Activated T-cell treated with anti-CD3 and anti-CD28 coated beads for 1 hour (primary cell): ENCODE measurements around the gene RCAN2.
"Not testable (repeated sequence)": the region's sequence is repeated elsewhere in the genome, so short reads cannot be mapped to it uniquely, and the experiment has no call there.

Experiments
- DNase-seq: peaks from one replicate; pipeline ENCODE4 v3.0.0-alpha.2; 2020; ENCODE audit warnings: low read depth

Gene RCAN2

GRCh38 chr6:46333481-46333880 is 157.8 kb downstream of the RCAN2 start:
- no peak for DNase-seq

GRCh38 chr6:46332448-46332847 is 158.8 kb downstream of the RCAN2 start:
- DNase-seq: not testable (repeated sequence)

GRCh38 chr6:46331461-46331860 is 159.8 kb downstream of the RCAN2 start:
- no peak for DNase-seq

- no peak for DNase-seq
Observed at GRCh38 chr6:46329568-46329967, 161.7 kb downstream of the RCAN2 start.

- no peak for DNase-seq
Observed at GRCh38 chr6:46327779-46328178, 163.5 kb downstream of the RCAN2 start.

DNA sequence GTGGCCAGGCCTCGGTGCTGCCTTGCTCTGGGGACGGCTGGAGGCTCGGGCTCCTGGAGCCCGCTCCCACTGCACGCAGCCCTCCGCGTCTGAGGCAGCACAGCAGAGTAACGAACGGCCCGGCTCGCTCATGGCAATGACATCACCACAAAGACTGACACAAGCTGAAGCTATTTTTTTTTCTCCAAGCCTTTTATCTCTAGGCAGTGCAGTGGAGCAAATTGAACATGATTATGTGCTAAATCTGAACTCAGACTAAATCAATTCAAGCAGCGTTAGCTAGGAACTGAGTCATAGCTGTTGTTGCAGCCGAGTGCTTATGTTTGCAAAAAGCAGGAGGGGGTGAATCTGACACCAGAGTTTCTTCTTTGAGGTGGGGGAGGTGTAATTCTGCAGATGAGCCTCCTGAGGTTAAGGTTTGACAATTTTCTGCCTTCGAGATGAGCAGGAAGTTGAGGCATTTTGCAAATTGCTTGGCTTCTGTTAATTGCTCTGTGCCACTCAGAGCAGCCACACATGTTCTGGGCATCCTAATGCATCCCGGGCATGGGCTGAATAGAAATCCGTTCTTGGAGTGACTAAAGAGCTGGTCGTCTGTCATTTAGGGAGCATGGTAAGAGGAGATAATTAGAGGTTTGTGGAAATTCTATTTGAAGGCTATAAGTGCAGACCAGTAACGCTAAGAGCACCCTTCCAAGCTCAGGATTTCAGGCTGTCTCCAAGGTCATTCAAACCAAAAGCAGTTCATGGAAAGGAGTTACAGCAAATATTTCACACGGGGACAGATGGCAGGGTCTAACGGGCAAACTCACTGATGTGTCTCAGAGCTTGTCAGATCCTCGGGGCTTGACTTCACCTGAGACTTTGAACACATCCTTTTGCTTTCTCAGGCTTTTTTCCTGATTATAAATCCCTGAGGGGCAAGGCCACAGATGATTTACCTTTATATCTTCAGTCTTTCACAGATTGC is 165.4 kb downstream of the RCAN2 start:
- no peak for DNase-seq

DNA sequence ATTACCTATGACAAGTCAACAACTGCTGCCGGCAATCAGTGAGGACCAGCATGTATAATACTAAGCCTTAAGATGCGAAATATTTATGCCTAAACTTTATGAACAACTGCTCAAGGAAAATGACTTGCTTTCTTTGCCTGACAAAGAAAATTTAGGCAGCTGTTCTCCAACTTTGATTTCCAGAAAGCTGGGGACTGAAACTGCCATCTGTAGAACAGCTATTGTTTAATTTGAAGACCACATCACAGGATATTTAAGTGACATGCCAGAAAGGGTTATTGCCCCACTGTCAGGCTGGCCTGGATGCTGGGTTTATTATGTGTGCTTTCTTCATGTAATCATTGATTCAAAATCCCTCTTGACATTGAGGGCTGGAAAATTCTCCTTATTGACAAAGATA is 166.5 kb downstream of the RCAN2 start:
- DNase-seq: no peak

GRCh38 chr6:46323966-46324622 is 167.2 kb downstream of the RCAN2 start:
- DNase-seq: no peak

GRCh38 chr6:46323312-46323965 is 167.8 kb downstream of the RCAN2 start:
- no peak for DNase-seq

- no peak for DNase-seq
Observed at GRCh38 chr6:46320505-46320904, 170.7 kb downstream of the RCAN2 start.

DNA sequence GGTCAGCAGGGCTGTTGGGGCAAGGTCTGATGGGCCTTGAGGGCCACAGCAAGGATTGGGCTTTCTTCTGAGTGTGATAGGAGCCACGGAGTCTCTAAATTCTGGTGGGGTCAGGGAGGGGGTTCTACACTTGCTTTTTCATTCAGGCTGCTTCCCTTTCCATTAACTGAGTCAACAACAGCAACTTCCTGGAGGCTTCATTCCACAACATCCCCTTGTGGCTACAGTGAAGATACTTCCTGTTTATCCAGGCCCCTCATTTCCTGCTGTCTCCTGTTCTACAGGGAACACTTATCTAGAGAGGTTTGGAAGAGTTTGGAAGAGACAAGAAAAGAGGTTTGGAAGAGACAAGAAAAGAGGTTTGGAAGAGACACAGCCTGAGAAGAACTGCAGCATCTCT is 175.7 kb downstream of the RCAN2 start:
- DNase-seq: no peak

GRCh38 chr6:46312654-46313053 is 178.6 kb downstream of the RCAN2 start:
- no peak for DNase-seq

DNA sequence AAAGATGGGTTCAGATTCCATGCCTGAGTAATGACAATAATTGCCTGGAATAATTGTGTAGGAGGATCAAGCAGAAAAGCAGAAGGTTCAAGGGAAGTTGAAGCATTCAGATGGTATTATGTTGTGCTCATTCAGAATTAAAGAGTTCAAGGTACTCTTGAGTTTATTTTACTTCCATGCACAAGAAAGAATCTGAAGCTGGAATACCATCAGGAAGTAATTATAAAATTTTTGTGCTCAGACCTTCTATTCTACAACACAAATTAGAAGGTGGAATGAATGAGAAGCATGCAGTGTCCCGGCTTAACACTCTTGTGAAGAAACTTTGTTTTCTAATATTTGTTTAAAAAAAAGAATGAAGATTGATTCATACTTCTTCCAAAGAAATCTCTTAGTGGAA is 181.1 kb downstream of the RCAN2 start:
- no peak for DNase-seq

- DNase-seq: no peak
Observed at GRCh38 chr6:46306431-46306830, 184.8 kb downstream of the RCAN2 start.

DNA sequence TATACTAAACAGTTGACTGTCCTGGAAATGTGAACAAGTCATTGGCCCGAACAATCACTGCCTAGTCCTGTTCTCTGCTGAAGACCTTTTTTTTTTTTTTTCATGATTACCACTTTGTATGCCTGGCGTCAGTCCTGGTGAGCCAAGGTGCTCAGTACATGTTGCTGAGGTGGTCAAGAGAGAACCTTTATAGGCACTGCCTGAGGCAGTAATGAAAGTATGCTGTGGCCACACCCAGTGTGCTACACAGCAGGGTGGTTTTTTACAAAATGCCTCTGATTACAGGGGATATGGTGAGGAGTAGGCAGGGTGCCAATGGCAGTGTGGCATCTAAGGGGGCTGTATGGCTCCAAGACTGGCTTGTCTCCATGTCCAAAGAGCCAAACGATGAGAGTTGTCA is 185.4 kb downstream of the RCAN2 start:
- no peak for DNase-seq

GRCh38 chr6:46305236-46305635 is 186.0 kb downstream of the RCAN2 start:
- DNase-seq: no peak

GRCh38 chr6:46302816-46303215 is 188.4 kb downstream of the RCAN2 start:
- no peak for DNase-seq

GRCh38 chr6:46302176-46302575 is 189.1 kb downstream of the RCAN2 start:
- DNase-seq: no peak

- no peak for DNase-seq
Observed at GRCh38 chr6:46299253-46299652, 192.0 kb downstream of the RCAN2 start.

- no peak for DNase-seq
Observed at GRCh38 chr6:46296586-46296985, 194.7 kb downstream of the RCAN2 start.

- no peak for DNase-seq
Observed at GRCh38 chr6:46293641-46294316, 197.5 kb downstream of the RCAN2 start.

- no peak for DNase-seq
Observed at GRCh38 chr6:46291880-46292279, 199.4 kb downstream of the RCAN2 start.
